Measurements from ENCODE around the gene MTRR. TPM values are rescaled to one million over a fixed set of nuclear protein-coding genes. Genes with fewer than 3 reads are reported as not detected.
"Not testable (repeated sequence)": the region's sequence is repeated elsewhere in the genome, so short reads cannot be mapped to it uniquely, and the experiment has no call there.

MTRR gene
- total RNA-seq, 1 experiment from 2014 or later = 61.2 TPM

- BruUV-seq (replicated peaks) = no TSS peak
- Mint-ChIP-seq H3K27me3 (ENCODE audit: unreplicated experiment) (no peaks in the 10 kb centered on the region), H3K36me3 (ENCODE audit: insufficient read depth, unreplicated experiment) (peaks cover 19% of the 10 kb centered on the region), H3K4me3 (ENCODE audit: low read depth, unreplicated experiment) (no peak overlapping the region), H3K4me1 (ENCODE audit: low read depth, unreplicated experiment) (peaks cover 10% of the 10 kb centered on the region), H3K9me3 (ENCODE audit: low read depth, unreplicated experiment) (peaks cover 16% of the 10 kb centered on the region), H3K27ac (ENCODE audit: unreplicated experiment) (no peak overlapping the region)
- no peak for DNase-seq
- TF ChIP-seq CTCF (IDR thresholded peaks at IDR 0.05; ENCODE audit: unreplicated experiment) = no peak
- intact Hi-C loops (cut with micrococcal nuclease; ENCODE audit: unreplicated experiment) = no loop called here
- CTCF ChIA-PET = no interaction called here
These were observed 39.4 kb downstream of the MTRR start for GRCh38 chr5:7908317-7908716.

GRCh38 chr5:7910738-7911428, 41.9 kb downstream of the MTRR start:
- Mint-ChIP-seq H3K4me1 (ENCODE audit: low read depth, unreplicated experiment) (no peaks in the 10 kb centered on the region), H3K36me3 (ENCODE audit: insufficient read depth, unreplicated experiment) (peaks cover 9% of the 10 kb centered on the region), H3K27ac (ENCODE audit: unreplicated experiment) (no peak overlapping the region), H3K4me3 (ENCODE audit: low read depth, unreplicated experiment) (no peak overlapping the region), H3K9me3 (ENCODE audit: low read depth, unreplicated experiment) (peaks cover 16% of the 10 kb centered on the region), H3K27me3 (ENCODE audit: unreplicated experiment) (no peaks in the 10 kb centered on the region)
- no peak for DNase-seq
- TF ChIP-seq CTCF (IDR thresholded peaks at IDR 0.05; ENCODE audit: unreplicated experiment) = no peak
- intact Hi-C loops (cut with micrococcal nuclease; ENCODE audit: unreplicated experiment) = no loop called here
- BruUV-seq (replicated peaks) = no TSS peak
- CTCF ChIA-PET = no interaction called here

- H3K4me1 Mint-ChIP-seq (ENCODE audit: low read depth, unreplicated experiment); DNase-seq; H3K4me3 Mint-ChIP-seq (ENCODE audit: low read depth, unreplicated experiment); CTCF ChIA-PET; H3K27ac Mint-ChIP-seq (ENCODE audit: unreplicated experiment); H3K36me3 Mint-ChIP-seq (ENCODE audit: insufficient read depth, unreplicated experiment); H3K27me3 Mint-ChIP-seq (ENCODE audit: unreplicated experiment); BruUV-seq (replicated peaks); intact Hi-C loops (cut with micrococcal nuclease; ENCODE audit: unreplicated experiment): not testable (repeated sequence)
- peaks cover 16% of the 10 kb centered on the region for H3K9me3 Mint-ChIP-seq (ENCODE audit: low read depth, unreplicated experiment)
These were observed 42.5 kb downstream of the MTRR start for GRCh38 chr5:7911429-7911771.

- intact Hi-C loops (cut with micrococcal nuclease; ENCODE audit: unreplicated experiment) = no loop called here
- CTCF ChIA-PET = interaction anchor here (0.7 kb wide), 1 partner anchor 93 kb away, joined by 3 read pairs; no protein-coding TSS in a partner anchor
- Mint-ChIP-seq H3K27me3 (ENCODE audit: unreplicated experiment) (no peaks in the 10 kb centered on the region), H3K9me3 (ENCODE audit: low read depth, unreplicated experiment) (peaks cover 7% of the 10 kb centered on the region), H3K27ac (ENCODE audit: unreplicated experiment) (no peak overlapping the region), H3K36me3 (ENCODE audit: insufficient read depth, unreplicated experiment) (no peaks in the 10 kb centered on the region), H3K4me1 (ENCODE audit: low read depth, unreplicated experiment) (no peaks in the 10 kb centered on the region), H3K4me3 (ENCODE audit: low read depth, unreplicated experiment) (no peak overlapping the region)
- TF ChIP-seq CTCF (IDR thresholded peaks at IDR 0.05; ENCODE audit: unreplicated experiment) = no peak
- DNase-seq = no peak
- no TSS peak for BruUV-seq (replicated peaks)
These were observed 47.3 kb downstream of the MTRR start for GRCh38 chr5:7916171-7916804.
